Vagina (tissue), 2 donors: Measurements from ENCODE around the gene GNRH2. TPM values are rescaled to one million over a fixed set of nuclear protein-coding genes. Genes with fewer than 3 reads are reported as not detected.
"Not testable (repeated sequence)": the region's sequence is repeated elsewhere in the genome, so short reads cannot be mapped to it uniquely, and the experiment has no call there.

Experiments
- DNase-seq, 2 donors: peaks; one replicate each; pipeline ENCODE4 v3.0.0-alpha.2; 2017; ENCODE audit errors: extremely low spot score in 2 of 2
- H3K27ac ChIP-seq: fragments of 200-600 bp; sonication (generic); one replicate; pipeline ENCODE4 v1.5.1; 2019
- H3K27me3 ChIP-seq: fragments of 200-600 bp; sonication (generic); one replicate; pipeline ENCODE4 v1.5.1; 2019
- H3K36me3 ChIP-seq, 2 donors: fragments of 200-600 bp; sonication (generic); one replicate each; pipeline ENCODE4 v1.5.1; 2017 to 2019
- H3K4me1 ChIP-seq: fragments of 200-600 bp; sonication (generic); one replicate; pipeline ENCODE4 v1.5.1; 2019
- H3K4me3 ChIP-seq, 2 donors: fragments of 200-600 bp; sonication (generic); 1 replicate in 1 of 2; 2 replicates in 1 of 2; pipeline ENCODE4 v1.5.1; 2016 to 2019
- H3K9me3 ChIP-seq: fragments of 200-600 bp; sonication (generic); one replicate; pipeline ENCODE4 v1.5.1; 2019
- POLR2A ChIP-seq, 2 donors: fragments of 450-650 bp; IDR thresholded peaks; one replicate each; pipeline ENCODE4 v1.6.1; 2017; ENCODE audit warnings: antibody characterized with exemption in 2 of 2, mild to moderate bottlenecking in 2 of 2, moderate library complexity in 2 of 2
- POLR2AphosphoS5 ChIP-seq, 2 donors: sonication (generic); formaldehyde crosslinking; IDR thresholded peaks; one replicate each; pipeline ENCODE4 v1.9.0; 2017; ENCODE audit warnings: antibody characterized with exemption in 2 of 2, mild to moderate bottlenecking in 2 of 2, low read depth in 1 of 2; ENCODE audit not compliant: insufficient read depth in 1 of 2
- intact Hi-C: fragments of 100-400 bp; cut with DNase I; formaldehyde crosslinking; loops from one replicate; pipeline ENCODE4 v1.15.1; 2023
- total RNA-seq: library from RNA; depleted of rRNA; stranded (reverse); fragments of >200 nt; gene quantifications from one replicate; pipeline ENCODE4 v1.2.3, GENCODE V29; 2016
- TF ChIP-seq, protein P1 (sequence below), 3 experiments: fragments of 450-650 bp in 2 of 3; fragments of 200-600 bp in 1 of 3; sonication (generic) in 1 of 3; IDR thresholded peaks; one replicate each; pipeline ENCODE4 v1.5.1; 2017 to 2019; ENCODE audit warnings: antibody characterized with exemption in 3 of 3, mild to moderate bottlenecking in 2 of 3, moderate library complexity in 2 of 3

The GNRH2 gene
- total RNA-seq, 1 donor from 2014 or later: not detected

DNA sequence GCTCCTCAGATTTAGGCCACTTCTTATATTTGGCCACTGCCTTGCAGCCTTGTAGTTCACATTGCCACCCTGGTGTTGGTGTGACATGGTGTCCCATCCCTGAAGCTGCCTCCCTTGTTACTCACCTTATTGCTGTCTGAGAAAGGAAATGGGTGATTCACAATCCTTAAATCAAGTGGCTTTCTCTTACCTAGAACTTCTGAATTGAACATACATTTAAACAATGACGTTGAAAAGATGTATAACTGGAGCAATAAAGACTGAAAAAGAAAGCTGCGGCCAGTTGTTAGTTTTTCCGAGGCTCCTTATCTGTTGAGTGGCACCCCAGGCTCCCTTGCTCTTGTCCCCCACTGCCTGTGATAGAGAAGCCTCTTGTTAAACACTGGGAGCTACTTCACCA lies 28.8 kb upstream of the GNRH2 start:
- no peaks in the 10 kb centered on the region for H3K4me1 ChIP-seq
- H3K9me3 ChIP-seq: no peaks in the 10 kb centered on the region
- intact Hi-C loops: no loop called here
- no peak for DNase-seq
- no peak overlapping the region for H3K27ac ChIP-seq
- TF ChIP-seq, protein P1, sequence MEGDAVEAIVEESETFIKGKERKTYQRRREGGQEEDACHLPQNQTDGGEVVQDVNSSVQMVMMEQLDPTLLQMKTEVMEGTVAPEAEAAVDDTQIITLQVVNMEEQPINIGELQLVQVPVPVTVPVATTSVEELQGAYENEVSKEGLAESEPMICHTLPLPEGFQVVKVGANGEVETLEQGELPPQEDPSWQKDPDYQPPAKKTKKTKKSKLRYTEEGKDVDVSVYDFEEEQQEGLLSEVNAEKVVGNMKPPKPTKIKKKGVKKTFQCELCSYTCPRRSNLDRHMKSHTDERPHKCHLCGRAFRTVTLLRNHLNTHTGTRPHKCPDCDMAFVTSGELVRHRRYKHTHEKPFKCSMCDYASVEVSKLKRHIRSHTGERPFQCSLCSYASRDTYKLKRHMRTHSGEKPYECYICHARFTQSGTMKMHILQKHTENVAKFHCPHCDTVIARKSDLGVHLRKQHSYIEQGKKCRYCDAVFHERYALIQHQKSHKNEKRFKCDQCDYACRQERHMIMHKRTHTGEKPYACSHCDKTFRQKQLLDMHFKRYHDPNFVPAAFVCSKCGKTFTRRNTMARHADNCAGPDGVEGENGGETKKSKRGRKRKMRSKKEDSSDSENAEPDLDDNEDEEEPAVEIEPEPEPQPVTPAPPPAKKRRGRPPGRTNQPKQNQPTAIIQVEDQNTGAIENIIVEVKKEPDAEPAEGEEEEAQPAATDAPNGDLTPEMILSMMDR (IDR thresholded peaks at IDR 0.05): no peak
- TF ChIP-seq POLR2A (IDR thresholded peaks at IDR 0.05) (no peak), POLR2AphosphoS5 (IDR thresholded peaks at IDR 0.05; ENCODE audit: insufficient read depth in 1 of 2, low read depth in 1 of 2) (no peak)
- H3K4me3 ChIP-seq: no peak overlapping the region
- H3K36me3 ChIP-seq: peaks cover 0 to 45% of the 10 kb centered on the region in 2 donors
- H3K27me3 ChIP-seq: no peaks in the 10 kb centered on the region

- H3K9me3 ChIP-seq, DNase-seq, H3K27ac ChIP-seq, H3K27me3 ChIP-seq, H3K4me1 ChIP-seq, intact Hi-C loops, H3K4me3 ChIP-seq: not testable (repeated sequence)
- peaks cover 0 to 39% of the 10 kb centered on the region in 2 donors for H3K36me3 ChIP-seq
These were observed 28.1 kb upstream of the GNRH2 start for GRCh38 chr20:3015302-3015701.

- H3K4me3 ChIP-seq: no peak overlapping the region
- TF ChIP-seq, protein P1 (IDR thresholded peaks at IDR 0.05): no peak
- TF ChIP-seq POLR2A (IDR thresholded peaks at IDR 0.05): no peak
- TF ChIP-seq POLR2AphosphoS5 (IDR thresholded peaks at IDR 0.05; ENCODE audit: insufficient read depth in 1 of 2, low read depth in 1 of 2): no peak
- H3K27ac ChIP-seq: no peak overlapping the region
- DNase-seq: no peak
- H3K9me3 ChIP-seq: no peaks in the 10 kb centered on the region
- H3K36me3 ChIP-seq: peaks cover 0 to 53% of the 10 kb centered on the region in 2 donors
- no peaks in the 10 kb centered on the region for H3K4me1 ChIP-seq
- no peaks in the 10 kb centered on the region for H3K27me3 ChIP-seq
- intact Hi-C loops: no loop called here
These were observed 22.1 kb upstream of the GNRH2 start for GRCh38 chr20:3021327-3021726.

- H3K9me3 ChIP-seq: no peaks in the 10 kb centered on the region
- peaks cover 0 to 53% of the 10 kb centered on the region in 2 donors for H3K36me3 ChIP-seq
- H3K27me3 ChIP-seq: no peaks in the 10 kb centered on the region
- H3K4me1 ChIP-seq: no peaks in the 10 kb centered on the region
- intact Hi-C loops: no loop called here
- no peak for TF ChIP-seq POLR2A (IDR thresholded peaks at IDR 0.05)
- no peak for TF ChIP-seq POLR2AphosphoS5 (IDR thresholded peaks at IDR 0.05; ENCODE audit: insufficient read depth in 1 of 2, low read depth in 1 of 2)
- TF ChIP-seq, protein P1 (IDR thresholded peaks at IDR 0.05): no peak
- H3K4me3 ChIP-seq: no peak overlapping the region
- H3K27ac ChIP-seq: no peak overlapping the region
- no peak for DNase-seq
These were observed 21.6 kb upstream of the GNRH2 start for GRCh38 chr20:3021777-3022176.

DNA sequence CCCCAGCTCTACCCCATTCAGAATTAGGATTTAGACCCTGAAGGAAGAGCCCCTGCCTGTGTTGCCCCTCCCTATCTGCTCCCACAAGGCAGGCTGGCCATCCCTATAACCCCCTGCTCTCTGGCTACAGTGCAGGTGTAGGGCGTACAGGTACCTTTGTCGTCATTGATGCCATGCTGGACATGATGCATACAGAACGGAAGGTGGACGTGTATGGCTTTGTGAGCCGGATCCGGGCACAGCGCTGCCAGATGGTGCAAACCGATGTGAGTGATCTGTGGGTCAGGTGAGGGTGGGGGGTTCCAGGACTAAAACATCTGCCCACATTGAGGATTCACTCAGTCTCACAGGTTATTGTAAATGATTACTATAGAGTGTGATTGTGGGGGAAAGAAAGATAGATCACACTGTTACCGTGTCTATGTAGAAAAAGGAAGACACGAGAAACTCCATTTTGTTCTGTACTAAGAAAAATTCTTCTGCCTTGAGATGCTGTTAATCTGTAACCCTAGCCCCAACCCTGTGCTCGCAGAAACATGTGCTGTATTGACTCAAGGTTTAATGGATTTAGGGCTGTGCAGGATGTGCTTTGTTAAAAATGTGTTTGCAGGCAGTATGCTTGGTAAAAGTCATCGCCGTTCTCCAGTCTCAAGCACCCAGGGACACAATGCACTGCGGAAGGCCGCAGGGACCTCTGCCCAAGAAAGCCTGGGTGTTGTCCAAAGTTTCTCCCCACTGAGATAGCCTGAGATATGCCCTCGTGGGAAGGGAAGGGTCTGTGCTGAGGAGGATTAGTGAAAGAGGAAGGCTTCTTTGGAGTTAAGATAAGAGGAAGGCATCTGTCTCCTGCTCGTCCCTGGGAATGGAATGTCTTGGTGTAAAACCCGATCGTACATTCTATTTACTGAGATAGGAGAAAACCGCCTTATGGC lies 20.6 kb upstream of the GNRH2 start:
- intact Hi-C loops, H3K4me3 ChIP-seq, H3K27me3 ChIP-seq, DNase-seq, H3K4me1 ChIP-seq, H3K9me3 ChIP-seq, H3K27ac ChIP-seq: not testable (repeated sequence)
- H3K36me3 ChIP-seq: peaks cover 0 to 54% of the 10 kb centered on the region in 2 donors

- DNase-seq: no peak
These were observed 15.4 kb upstream of the GNRH2 start for GRCh38 chr20:3027987-3028386.

More at GRCh38 chr20:3027987-3028386, 15.4 kb upstream of the GNRH2 start:
- H3K27ac ChIP-seq: no peak overlapping the region
- H3K4me1 ChIP-seq: no peaks in the 10 kb centered on the region
- no peaks in the 10 kb centered on the region for H3K27me3 ChIP-seq
- H3K9me3 ChIP-seq: no peaks in the 10 kb centered on the region
- H3K4me3 ChIP-seq: no peak overlapping the region
- peaks cover 0 to 66% of the 10 kb centered on the region in 2 donors for H3K36me3 ChIP-seq
- intact Hi-C loops: no loop called here
- TF ChIP-seq POLR2AphosphoS5 (IDR thresholded peaks at IDR 0.05; ENCODE audit: insufficient read depth in 1 of 2, low read depth in 1 of 2) (no peak), POLR2A (IDR thresholded peaks at IDR 0.05) (no peak)
- TF ChIP-seq, protein P1 (IDR thresholded peaks at IDR 0.05): no peak
